Activated CD4-positive, alpha-beta T cell treated with anti-CD3 and anti-CD28 coated beads, Interleukin-2, amount 10 ng/mL, durations not matched to agents 7 days and 5 days (primary cell): ENCODE results near the gene ISOC1. TPM values are rescaled to one million over a fixed set of nuclear protein-coding genes. Genes with fewer than 3 reads are reported as not detected.

Source experiments
- CTCF ChIA-PET: fragments of 350-600 bp; sonication (Branson Sonifier 250); formaldehyde crosslinking; loops from one replicate; lab custom pipeline; 2021; ENCODE audit warnings: antibody characterized with exemption; lab: Charles Lee
- POLR2A ChIA-PET: fragments of 350-600 bp; sonication (Branson Sonifier 250); formaldehyde crosslinking; loops from one replicate; lab custom pipeline; 2021; ENCODE audit warnings: antibody characterized with exemption; lab: Charles Lee
- DNase-seq: peaks from one replicate; pipeline ENCODE4 v3.0.0-alpha.2; 2020
- H3K27ac Mint-ChIP-seq: one replicate; pipeline ENCODE4 v1.8.0; 2021; ENCODE audit warnings: mild to moderate bottlenecking, moderate library complexity, mixed read lengths
- H3K27me3 Mint-ChIP-seq: one replicate; pipeline ENCODE4 v1.8.0; 2021; ENCODE audit warnings: mixed read lengths
- H3K36me3 Mint-ChIP-seq: one replicate; pipeline ENCODE4 v1.8.0; 2021; ENCODE audit warnings: low read depth, mixed read lengths
- H3K4me1 Mint-ChIP-seq: one replicate; pipeline ENCODE4 v1.8.0; 2021; ENCODE audit warnings: mixed read lengths
- H3K4me3 Mint-ChIP-seq: one replicate; pipeline ENCODE4 v1.8.0; 2021; ENCODE audit warnings: mild to moderate bottlenecking, moderate library complexity, mixed read lengths
- H3K9me3 Mint-ChIP-seq: one replicate; pipeline ENCODE4 v1.8.0; 2021; ENCODE audit warnings: mixed read lengths
- total RNA-seq, 2 experiments: library from RNA; stranded (reverse); gene quantifications; one replicate each; pipeline ENCODE4 v1.2.3, GENCODE V29; 2021

The ISOC1 gene
- total RNA-seq, 2 experiments from 2014 or later, result 15.0 to 16.8 TPM

DNA sequence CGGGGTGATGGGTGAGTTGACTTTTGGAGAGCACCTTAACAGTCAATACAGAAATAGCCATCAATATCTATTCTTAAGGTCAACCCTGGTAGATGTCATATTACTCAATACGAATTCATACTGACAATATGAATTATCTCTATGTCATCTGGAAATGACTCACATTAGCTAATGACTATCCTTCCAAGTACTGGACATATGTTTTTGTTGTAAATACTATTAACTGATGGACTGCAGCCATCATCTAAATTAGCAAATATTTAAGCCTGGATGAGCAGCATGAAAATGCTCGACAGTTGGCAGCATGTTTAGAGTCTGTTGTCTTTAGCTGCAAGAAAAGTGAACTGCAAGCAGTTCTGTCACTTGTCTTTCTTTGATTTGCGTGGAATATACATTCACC lies 19.6 kb upstream of the ISOC1 start:
- no peak for DNase-seq
- Mint-ChIP-seq H3K27ac (no peak overlapping the region), H3K36me3 (no peaks in the 10 kb centered on the region), H3K4me1 (no peaks in the 10 kb centered on the region), H3K4me3 (no peak overlapping the region), H3K9me3 (no peaks in the 10 kb centered on the region), H3K27me3 (peaks cover 7% of the 10 kb centered on the region)
- CTCF ChIA-PET, result no interaction called here
- POLR2A ChIA-PET, result no interaction called here

DNA sequence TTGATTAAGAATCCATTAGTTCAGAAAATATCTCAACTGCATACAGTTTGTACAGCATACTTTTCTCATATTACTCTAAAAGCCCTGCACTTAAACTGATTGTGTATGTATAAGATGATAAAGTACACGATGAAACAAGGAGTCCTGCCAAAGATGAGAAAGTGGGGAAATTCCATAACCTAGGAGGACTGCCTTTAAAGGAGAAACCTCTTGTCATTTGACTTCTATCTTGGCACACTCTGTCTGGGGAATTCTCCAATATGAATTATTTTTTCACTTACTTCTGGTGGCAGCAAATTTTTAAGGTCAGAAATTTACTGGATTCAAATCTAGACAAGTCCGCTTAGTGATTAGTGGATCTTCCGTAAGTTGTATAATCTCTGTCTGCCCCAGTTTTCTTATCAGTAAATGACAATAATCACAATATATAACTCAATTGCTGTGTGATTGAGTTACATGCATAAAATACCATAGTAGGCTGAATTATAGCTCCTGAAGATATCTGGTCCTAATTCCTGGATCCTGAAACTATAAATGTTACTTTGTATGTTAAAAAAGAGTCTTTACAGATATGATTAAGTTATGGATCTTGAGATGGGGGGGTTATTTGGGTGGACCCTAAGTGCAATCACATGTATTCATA lies 17.0 kb upstream of the ISOC1 start:
- ChIA-PET CTCF (no interaction called here), POLR2A (no interaction called here)
- no peak overlapping the region for H3K4me3 Mint-ChIP-seq
- no peaks in the 10 kb centered on the region for H3K36me3 Mint-ChIP-seq
- no peak overlapping the region for H3K27ac Mint-ChIP-seq
- no peaks in the 10 kb centered on the region for H3K9me3 Mint-ChIP-seq
- peaks cover 11% of the 10 kb centered on the region for H3K27me3 Mint-ChIP-seq
- H3K4me1 Mint-ChIP-seq, result no peaks in the 10 kb centered on the region
- no peak for DNase-seq

DNA sequence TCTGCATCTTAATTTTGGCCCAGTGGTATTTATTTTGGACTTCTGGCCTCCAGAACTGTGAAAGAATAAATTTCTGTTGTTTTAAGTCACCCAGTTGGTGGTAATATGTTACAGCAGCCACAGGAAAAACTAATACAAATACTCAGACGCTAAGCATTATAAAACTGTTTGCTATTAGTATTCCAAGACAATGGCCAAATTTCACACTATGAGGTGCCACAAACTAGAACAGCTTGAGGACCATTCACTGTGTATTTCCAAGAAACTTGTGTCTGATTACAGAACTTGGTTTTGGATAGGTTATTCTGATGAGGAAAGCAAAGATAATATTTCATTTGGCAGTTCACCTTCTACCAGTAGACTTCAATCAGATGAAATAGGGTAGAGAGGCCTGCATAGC lies 16.3 kb upstream of the ISOC1 start:
- ChIA-PET POLR2A (no interaction called here), CTCF (no interaction called here)
- H3K4me1 Mint-ChIP-seq, result no peaks in the 10 kb centered on the region
- no peak overlapping the region for H3K4me3 Mint-ChIP-seq
- DNase-seq, result no peak
- peaks cover 5% of the 10 kb centered on the region for H3K27me3 Mint-ChIP-seq
- no peaks in the 10 kb centered on the region for H3K36me3 Mint-ChIP-seq
- H3K27ac Mint-ChIP-seq, result no peak overlapping the region
- H3K9me3 Mint-ChIP-seq, result no peaks in the 10 kb centered on the region

DNA sequence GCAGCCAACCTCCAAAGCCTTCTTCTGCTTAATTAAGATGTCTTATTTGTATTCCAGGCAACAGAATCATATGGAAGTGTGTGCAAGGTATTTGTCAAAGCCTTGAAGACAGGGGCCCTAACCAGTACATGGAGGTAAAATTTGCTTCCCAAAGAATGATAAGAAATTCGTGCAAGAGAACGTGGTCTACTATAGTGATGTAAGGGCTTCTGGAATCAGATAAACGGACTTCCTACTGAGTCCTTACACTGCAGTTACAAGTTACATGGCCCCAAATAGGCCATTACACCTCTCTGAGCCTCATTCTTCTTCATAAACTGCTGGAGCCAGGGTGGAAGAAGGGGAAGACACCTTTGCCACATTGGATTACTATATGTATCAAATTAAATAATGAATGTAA lies 15.9 kb upstream of the ISOC1 start:
- POLR2A ChIA-PET, result no interaction called here
- DNase-seq, result no peak
- no peak overlapping the region for H3K27ac Mint-ChIP-seq
- no peaks in the 10 kb centered on the region for H3K9me3 Mint-ChIP-seq
- no peaks in the 10 kb centered on the region for H3K36me3 Mint-ChIP-seq
- peaks cover 7% of the 10 kb centered on the region for H3K27me3 Mint-ChIP-seq
- H3K4me3 Mint-ChIP-seq, result no peak overlapping the region
- CTCF ChIA-PET, result no interaction called here
- H3K4me1 Mint-ChIP-seq, result no peaks in the 10 kb centered on the region

DNA sequence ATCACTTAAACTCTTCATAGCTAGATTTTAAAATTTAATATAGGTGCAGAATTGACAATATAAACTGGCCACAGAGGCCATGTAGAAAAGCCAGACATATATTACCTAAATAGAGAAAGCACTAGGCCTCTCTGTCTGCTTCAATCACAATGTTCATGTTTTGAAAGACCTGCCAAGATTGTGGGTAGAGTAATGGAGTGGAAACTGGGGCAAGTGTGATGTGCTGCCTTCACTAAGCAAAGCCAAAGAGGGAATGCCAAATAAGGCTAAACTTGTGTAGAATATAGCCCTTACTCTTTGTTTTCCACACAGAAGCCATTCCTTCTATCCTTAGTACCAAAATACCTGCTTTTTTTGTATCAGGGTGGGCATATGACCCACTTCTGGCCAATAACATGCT lies 15.1 kb upstream of the ISOC1 start:
- POLR2A ChIA-PET, result no interaction called here
- Mint-ChIP-seq H3K36me3 (no peaks in the 10 kb centered on the region), H3K27me3 (peaks cover 7% of the 10 kb centered on the region), H3K9me3 (no peaks in the 10 kb centered on the region), H3K4me3 (no peak overlapping the region), H3K4me1 (no peaks in the 10 kb centered on the region), H3K27ac (no peak overlapping the region)
- CTCF ChIA-PET, result no interaction called here
- no peak for DNase-seq

DNA sequence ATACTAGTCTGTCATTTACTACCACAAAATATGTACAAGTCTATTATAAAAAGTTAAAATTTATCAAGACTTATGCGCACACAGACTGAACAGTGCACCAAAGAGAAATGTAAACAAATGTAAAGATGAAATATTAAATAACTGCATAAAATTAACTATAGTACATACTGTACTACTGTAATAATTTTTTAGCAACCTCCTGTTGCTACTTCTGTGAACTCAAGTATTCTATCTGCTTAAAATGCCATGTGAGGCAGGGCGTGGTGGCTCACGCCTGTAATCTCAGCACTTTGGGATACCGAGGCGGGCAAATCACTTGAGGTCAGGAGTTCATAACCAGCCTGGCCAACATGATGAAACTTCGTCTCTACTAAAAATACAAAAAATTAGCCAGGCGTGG lies 13.8 kb upstream of the ISOC1 start:
- Mint-ChIP-seq H3K9me3 (no peaks in the 10 kb centered on the region), H3K4me1 (no peaks in the 10 kb centered on the region), H3K27ac (no peak overlapping the region), H3K36me3 (no peaks in the 10 kb centered on the region), H3K27me3 (peaks cover 5% of the 10 kb centered on the region), H3K4me3 (no peak overlapping the region)
- POLR2A ChIA-PET, result no interaction called here
- DNase-seq, result no peak
- CTCF ChIA-PET, result no interaction called here

DNA sequence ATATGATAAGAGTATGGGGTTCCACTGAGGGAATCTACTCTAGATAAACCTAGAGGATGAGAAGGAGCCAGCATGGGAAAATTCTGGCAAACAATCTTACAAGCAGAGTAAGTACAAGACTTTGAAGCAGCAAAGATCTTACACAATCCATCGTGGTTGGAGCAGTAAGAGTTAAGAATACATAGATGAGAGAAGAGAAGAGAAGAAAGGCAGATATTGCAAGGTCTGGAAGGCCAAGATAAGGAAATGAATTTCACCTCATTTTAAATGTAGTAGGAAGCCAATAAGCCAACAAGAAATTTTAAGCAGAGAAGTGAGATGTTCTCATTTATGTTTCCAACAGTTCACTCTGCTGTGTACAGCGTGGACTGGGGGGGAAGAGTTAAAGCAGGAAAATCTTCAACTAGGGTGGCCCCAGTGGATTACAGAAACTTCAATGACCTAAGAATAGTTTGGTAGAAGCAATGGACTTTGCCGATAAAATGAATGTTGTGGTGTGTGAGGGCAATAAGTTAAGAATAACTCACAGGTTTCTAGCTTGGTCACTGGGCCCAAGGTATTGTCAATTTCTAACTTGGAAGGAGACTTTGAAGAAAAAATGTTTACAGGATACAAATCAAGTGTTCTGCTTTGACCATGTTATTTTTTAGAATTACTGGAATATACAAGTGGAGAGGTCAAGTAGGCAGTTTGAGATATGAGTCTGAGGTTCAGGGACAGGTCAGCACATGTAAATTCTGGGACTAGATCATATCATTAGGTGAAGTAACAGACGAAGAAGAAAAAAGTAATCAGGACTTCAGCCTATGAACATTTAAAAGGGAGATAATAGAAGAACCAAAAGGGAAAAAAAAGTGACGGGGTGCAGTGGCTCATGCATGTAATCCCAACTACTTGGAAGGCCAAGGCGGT lies 12.1 kb upstream of the ISOC1 start:
- H3K27me3 Mint-ChIP-seq, result peaks cover 14% of the 10 kb centered on the region
- H3K4me3 Mint-ChIP-seq, result no peak overlapping the region
- H3K27ac Mint-ChIP-seq, result no peak overlapping the region
- H3K9me3 Mint-ChIP-seq, result no peaks in the 10 kb centered on the region
- DNase-seq, result no peak
- H3K36me3 Mint-ChIP-seq, result no peaks in the 10 kb centered on the region
- H3K4me1 Mint-ChIP-seq, result no peaks in the 10 kb centered on the region
- POLR2A ChIA-PET, result no interaction called here
- CTCF ChIA-PET, result no interaction called here

DNA sequence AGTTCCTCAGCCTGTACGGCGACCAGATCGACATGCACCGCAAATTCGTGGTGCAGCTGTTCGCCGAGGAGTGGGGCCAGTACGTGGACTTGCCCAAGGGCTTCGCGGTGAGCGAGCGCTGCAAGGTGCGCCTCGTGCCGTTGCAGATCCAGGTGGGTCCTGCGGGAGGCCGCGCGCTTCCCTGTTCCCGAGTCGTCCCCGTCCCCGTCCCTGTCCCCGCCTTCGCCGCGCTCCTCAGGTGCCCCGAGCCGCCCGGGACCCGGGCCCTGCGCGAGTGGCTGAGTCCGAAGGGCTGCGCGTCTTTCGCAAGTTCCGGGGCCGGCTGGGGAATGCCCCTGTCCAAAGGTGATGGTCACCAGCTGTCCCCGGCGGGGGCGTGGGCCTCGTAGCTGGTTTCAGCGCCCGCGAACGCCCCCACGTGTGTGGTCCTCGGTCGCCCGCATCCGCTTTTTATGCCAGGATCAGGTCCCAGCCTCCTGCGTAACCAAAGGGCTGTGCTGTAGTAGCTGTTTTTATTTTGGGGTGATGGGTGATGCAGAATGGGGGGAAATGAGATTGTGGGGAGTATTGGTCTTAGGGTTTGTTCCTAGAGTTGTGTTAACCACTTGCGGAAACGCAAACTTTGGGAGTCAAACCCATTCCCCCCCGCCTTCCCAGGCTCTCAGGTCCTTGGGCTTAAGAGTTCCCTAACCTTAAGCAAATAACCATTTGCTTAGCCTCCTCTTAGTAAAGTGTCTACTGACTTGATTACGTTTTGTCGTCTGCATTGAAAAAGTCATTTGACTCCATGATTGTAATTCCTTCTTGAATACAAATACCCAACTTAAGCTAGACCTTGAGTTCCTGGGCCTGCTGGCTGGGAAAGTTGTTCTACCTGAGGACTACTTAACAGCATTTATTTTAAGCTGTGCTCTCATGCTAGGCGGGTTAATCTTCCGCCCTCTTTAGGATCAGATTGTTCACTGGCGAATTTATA lies 663 bp downstream of the ISOC1 start:
- CTCF ChIA-PET, result interaction anchor here (0.7 to 1.9 kb wide), 7 partner anchors 13 to 32 kb away, joined by 3 to 8 read pairs (median 3); no protein-coding TSS in a partner anchor
- peak overlapping the region; percentile 83 for H3K4me3 Mint-ChIP-seq
- POLR2A ChIA-PET, result interaction anchor here (1.2 kb wide), 1 partner anchor 31 kb away, joined by 5 read pairs; no protein-coding TSS in a partner anchor
- peak; percentile 49 for DNase-seq
- peak overlapping the region; percentile 78 for H3K27ac Mint-ChIP-seq
- H3K9me3 Mint-ChIP-seq, result no peaks in the 10 kb centered on the region
- peaks cover 16% of the 10 kb centered on the region for H3K27me3 Mint-ChIP-seq
- H3K36me3 Mint-ChIP-seq, result no peaks in the 10 kb centered on the region
- H3K4me1 Mint-ChIP-seq, result peaks cover 32% of the 10 kb centered on the region

DNA sequence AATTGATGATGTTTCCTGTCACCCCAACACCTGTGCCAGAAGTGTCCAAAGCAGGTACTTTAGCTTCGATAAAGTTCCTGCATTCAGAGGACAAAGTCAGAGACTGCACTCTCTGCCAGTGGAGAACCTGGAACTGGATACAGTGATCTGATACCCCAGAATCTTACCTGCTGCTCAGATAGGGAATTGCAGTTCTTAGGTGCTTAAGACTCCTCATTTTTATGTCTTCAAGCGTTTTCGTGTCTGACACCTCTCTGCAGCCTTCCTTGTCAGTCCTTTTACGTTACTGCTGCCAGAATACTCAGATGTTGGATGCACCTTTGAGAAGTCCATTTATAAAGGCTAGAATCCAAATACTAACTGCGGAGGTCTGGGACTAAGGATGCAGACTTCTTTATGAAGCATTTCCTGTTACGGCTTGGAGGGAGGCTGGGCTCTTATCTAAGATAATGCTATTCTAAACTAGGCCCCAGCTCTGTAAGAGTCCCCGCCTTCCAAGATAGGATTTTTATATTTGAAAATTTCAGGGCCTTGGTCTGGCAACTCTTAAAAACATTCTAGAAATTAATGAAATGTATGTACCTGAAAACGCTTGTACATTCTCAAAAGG lies 1.9 kb downstream of the ISOC1 start:
- Mint-ChIP-seq H3K27me3 (peaks cover 11% of the 10 kb centered on the region), H3K4me1 (peaks cover 32% of the 10 kb centered on the region), H3K36me3 (no peaks in the 10 kb centered on the region), H3K27ac (no peak overlapping the region), H3K9me3 (no peaks in the 10 kb centered on the region), H3K4me3 (peak overlapping the region; percentile 38)
- POLR2A ChIA-PET, result no interaction called here
- DNase-seq, result no peak
- CTCF ChIA-PET, result interaction anchor here (0.6 to 0.9 kb wide), 2 partner anchors 31 to 886 kb away, joined by 3 to 4 read pairs; no protein-coding TSS in a partner anchor

DNA sequence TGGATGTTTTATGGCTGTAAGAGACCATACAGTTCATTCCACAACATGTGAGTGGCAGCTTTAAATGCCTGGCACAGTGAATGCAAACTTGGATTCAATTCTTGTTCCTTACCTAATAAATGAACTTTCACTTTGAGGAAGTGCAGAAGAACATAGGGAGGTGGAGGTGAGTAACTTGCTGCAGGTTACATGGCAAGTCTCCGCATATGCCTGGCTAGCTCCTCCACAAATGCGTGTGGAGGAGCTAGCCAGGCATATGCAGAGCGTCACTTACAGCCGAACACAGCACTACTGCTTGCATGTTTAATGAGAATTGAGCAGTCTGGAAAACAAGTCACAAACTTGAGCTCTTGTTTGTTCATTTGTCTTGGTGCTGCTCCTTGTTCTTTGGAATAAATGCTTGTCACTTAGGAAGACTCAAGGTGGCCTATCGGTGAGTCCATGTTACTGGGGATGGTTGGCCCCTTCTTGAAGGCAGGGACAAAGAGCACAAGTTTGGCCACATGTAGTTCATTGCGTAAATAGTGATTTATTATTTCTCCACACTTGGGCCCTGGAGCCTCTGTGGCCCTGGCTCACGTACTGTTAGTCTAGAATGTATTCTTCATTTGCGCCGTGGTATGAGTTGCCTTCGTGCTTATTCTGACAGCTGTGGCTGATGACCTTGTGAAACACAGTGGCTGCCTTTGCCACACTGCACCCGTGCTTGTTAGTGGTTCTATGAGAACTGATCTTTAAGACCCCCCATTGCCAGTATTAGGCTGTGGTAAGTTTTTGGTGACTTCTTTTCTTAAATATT lies 3.1 kb downstream of the ISOC1 start:
- H3K27me3 Mint-ChIP-seq, result peaks cover 2% of the 10 kb centered on the region
- ChIA-PET CTCF (interaction anchor here (0.6 to 1.3 kb wide), 2 partner anchors 22 to 174 kb away, joined by 3 read pairs; no protein-coding TSS in a partner anchor), POLR2A (no interaction called here)
- no peaks in the 10 kb centered on the region for H3K9me3 Mint-ChIP-seq
- no peaks in the 10 kb centered on the region for H3K36me3 Mint-ChIP-seq
- H3K4me1 Mint-ChIP-seq, result peaks cover 32% of the 10 kb centered on the region
- no peak overlapping the region for H3K4me3 Mint-ChIP-seq
- H3K27ac Mint-ChIP-seq, result no peak overlapping the region
- no peak for DNase-seq

DNA sequence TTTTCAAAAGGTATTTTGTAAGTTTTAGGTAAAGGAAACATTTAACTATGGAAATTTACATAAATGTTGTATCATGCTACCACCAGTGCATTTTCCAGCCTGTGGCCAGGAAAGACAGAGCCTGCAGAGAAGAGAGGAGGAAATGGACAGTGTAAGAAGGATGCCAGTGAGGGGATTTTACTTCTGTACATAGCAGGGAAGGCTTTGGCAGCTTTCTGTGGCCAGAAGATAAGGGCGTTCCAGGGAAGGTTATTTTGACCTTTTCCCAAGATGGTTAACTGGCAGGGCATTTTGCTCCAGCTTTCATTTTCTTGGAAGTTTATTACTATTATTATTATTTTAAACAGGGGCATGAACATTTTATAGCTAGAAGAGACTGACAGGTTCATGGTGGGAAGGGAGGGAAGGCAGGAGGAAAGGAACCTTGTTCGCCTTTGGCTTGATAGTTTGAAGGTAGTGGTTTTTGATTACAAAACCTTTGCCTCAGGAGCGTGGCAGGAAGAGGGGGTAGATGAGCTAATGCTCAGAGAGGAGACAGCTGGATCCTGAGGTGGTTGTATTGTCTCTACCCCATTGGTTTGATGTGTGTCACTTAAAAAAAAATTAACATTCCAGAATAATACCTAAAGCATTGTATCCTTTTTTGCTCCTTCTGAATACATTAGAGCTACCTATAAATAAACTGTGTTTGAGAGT lies 4.1 kb downstream of the ISOC1 start:
- Mint-ChIP-seq H3K4me3 (no peak overlapping the region), H3K27me3 (no peaks in the 10 kb centered on the region), H3K4me1 (peaks cover 32% of the 10 kb centered on the region), H3K27ac (no peak overlapping the region), H3K9me3 (no peaks in the 10 kb centered on the region), H3K36me3 (no peaks in the 10 kb centered on the region)
- ChIA-PET POLR2A (no interaction called here), CTCF (interaction anchor here (1.3 kb wide), 1 partner anchor 21 kb away, joined by 3 read pairs; no protein-coding TSS in a partner anchor)
- DNase-seq, result no peak
